ENCODE measurements around the gene TPM1. TPM values are rescaled to one million over a fixed set of nuclear protein-coding genes. Genes with fewer than 3 reads are reported as not detected.
"Not testable (repeated sequence)": the region's sequence is repeated elsewhere in the genome, so short reads cannot be mapped to it uniquely, and the experiment has no call there.

Gene TPM1
- total RNA-seq, 1 donor, result 2,551 TPM

DNA sequence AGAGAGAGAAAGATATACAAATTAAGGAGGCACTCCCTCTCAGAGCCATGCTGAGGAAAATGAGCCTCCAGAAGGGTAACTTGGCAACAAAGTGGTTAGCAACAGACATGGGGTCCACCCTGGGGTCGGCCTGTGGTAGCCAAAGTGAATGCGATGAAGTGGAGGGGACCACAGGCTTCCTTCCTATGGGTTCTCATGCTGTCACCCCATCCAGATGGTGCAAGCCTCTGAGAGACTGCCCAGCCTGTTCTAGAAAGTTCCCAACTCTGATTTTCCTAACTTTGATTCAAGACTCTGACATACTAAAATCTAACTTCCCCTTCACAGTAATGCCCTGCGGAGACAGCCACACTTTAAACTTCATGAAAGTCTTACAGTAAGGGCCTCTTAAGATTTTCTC is 60.9 kb downstream of the TPM1 start:
- TF ChIP-seq, protein P1, sequence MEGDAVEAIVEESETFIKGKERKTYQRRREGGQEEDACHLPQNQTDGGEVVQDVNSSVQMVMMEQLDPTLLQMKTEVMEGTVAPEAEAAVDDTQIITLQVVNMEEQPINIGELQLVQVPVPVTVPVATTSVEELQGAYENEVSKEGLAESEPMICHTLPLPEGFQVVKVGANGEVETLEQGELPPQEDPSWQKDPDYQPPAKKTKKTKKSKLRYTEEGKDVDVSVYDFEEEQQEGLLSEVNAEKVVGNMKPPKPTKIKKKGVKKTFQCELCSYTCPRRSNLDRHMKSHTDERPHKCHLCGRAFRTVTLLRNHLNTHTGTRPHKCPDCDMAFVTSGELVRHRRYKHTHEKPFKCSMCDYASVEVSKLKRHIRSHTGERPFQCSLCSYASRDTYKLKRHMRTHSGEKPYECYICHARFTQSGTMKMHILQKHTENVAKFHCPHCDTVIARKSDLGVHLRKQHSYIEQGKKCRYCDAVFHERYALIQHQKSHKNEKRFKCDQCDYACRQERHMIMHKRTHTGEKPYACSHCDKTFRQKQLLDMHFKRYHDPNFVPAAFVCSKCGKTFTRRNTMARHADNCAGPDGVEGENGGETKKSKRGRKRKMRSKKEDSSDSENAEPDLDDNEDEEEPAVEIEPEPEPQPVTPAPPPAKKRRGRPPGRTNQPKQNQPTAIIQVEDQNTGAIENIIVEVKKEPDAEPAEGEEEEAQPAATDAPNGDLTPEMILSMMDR (IDR thresholded peaks at IDR 0.05; ENCODE audit: insufficient read depth, low read depth, low read length), result no peak
- H3K4me3 ChIP-seq (ENCODE audit: low read depth, low read length), result no peak overlapping the region
- DNase-seq (ENCODE audit: low read depth), result no peak

DNA sequence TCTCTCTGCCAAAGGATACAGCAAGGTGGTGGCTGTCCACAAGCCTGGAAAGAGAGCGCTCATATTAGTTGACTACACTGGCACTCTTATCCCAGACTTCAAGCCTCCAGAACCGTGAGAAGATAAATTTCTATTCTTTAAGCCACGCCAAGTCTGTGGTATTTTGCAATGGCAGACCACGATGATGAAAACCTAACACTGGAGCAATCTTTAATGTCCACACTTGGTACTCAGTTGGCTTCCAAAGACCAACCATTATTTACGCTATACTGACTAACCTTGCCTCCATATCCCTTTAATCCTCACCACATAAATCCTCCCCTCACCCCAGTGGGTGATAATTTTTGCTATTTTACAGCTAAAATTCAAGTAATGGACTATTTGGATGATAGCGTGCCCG is 62.2 kb downstream of the TPM1 start:
- TF ChIP-seq, protein P1 (IDR thresholded peaks at IDR 0.05; ENCODE audit: insufficient read depth, low read depth, low read length), result no peak
- H3K4me3 ChIP-seq (ENCODE audit: low read depth, low read length), result no peak overlapping the region
- DNase-seq (ENCODE audit: low read depth), result peak; percentile 83

DNA sequence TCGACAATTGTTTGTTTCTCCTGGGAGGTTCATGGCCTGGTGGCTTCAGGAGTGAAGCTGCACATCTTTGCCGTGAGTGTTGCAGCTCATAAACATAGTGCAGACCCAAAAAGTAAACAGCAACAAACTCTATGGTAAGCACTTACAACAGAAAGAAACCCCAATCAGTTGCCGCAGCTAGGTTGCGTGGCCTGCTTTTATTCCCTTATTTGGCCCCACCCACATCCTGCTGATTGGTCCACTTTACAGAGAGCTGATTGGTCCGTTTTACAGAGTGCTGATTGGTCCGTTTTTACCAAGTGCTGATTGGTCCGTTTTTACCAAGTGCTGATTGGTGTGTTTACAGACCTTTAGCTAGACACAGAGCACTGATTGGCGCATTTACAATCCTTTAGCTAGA is 62.8 kb downstream of the TPM1 start:
- not testable (repeated sequence) for H3K4me3 ChIP-seq (ENCODE audit: low read depth, low read length); DNase-seq (ENCODE audit: low read depth)

DNA sequence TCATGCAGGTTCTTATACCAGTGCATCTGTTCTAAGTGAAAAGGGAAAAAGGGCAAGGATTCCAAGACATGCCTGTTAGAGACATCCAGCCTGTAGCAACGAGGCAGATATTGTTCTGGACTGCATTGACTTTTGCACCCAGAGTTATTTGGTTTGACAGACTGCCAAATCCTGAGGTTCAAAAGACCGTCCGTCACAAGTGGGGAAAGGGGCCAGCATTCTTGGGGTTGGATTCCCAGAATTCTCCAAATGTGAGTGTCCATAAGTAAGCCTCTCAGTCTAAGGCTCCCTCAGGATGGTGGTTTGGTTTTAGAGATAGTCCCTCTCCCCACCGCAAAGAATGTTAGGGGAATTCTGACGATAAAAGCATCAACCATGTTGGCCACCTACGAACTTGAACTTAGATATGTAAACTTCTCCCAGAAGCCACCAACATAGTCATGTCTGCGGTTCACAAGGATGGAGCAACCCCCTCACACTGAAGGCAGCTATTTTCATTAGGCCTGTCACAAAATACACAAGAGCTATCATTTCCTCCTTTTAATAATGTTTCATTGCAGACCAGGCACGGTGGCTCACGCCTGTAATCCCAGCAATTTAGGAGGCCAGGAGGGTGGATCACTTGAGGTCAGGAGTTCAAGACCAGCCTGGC is 65.5 kb downstream of the TPM1 start:
- peak; percentile 100 for DNase-seq (ENCODE audit: low read depth)
- TF ChIP-seq, protein P1 (IDR thresholded peaks at IDR 0.05; ENCODE audit: insufficient read depth, low read depth, low read length), result no peak
- H3K4me3 ChIP-seq (ENCODE audit: low read depth, low read length), result no peak overlapping the region

DNA sequence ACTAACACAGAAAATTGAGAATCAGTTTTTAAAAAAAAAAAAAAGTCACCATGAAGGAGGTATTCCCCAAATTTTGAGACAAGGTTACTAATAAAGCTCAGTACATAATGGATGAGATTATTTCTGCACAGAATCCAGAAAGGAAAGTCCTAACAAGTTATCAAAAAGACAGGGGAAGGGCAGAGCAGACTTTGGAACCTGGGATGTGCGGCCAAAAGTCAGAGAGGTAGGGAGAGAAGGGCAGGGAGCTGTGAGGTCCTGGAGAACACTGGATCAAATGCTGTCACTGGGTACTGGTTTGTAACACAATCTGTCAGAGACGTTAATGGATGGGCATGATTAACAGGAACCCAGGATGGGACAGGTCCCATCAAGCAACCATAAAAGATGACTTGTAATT is 67.0 kb downstream of the TPM1 start:
- H3K4me3 ChIP-seq (ENCODE audit: low read depth, low read length), result no peak overlapping the region
- DNase-seq (ENCODE audit: low read depth), result no peak
- TF ChIP-seq, protein P1 (IDR thresholded peaks at IDR 0.05; ENCODE audit: insufficient read depth, low read depth, low read length), result no peak

DNA sequence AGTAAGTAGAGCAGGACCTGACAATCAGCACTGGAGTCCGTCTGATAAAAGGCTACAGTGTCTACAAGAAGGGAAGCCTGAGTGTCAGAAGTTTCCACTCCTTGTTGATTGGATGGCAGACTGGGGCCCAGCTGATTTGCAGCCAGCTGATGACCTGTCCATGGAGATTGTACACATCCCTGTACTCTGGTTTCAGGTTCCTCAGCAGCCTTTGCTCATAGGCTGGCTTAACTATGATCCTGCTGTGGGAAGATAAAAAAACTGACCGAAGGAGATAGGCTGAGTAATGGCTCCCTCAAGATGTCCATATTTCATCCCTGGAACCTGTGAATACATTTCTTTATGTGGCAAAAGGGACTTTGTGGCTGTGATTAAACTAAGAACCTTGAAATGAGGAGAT is 67.4 kb downstream of the TPM1 start:
- TF ChIP-seq, protein P1 (IDR thresholded peaks at IDR 0.05; ENCODE audit: insufficient read depth, low read depth, low read length), result no peak
- no peak for DNase-seq (ENCODE audit: low read depth)

DNA sequence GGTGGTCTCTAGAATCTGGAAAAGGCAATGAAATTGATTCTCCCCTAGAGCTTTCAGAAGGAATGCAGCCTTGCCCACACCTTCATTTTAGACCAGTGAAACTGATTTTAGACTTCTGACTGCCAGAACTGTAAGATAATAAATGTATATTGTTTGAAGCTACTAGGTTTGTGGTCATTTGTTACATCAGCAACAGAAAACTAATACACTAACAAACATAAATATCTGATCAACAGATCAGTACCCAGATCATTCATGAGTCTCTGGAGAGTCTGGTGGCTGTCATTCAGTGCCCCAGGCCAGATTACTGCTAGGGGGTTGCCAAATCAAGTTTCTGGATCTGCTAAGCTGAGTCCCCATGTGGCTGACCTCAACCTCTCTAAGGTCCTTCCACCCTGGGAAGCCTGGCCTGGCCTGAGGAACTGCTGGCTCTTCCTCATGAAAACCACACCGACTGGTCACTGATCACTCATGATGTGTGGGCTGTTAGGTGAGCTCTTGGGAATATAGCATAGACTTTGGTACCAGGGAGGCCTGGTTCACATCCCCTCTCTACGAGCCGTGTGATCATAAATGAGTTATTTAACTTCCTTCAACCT is 68.0 kb downstream of the TPM1 start:
- TF ChIP-seq, protein P1 (IDR thresholded peaks at IDR 0.05; ENCODE audit: insufficient read depth, low read depth, low read length), result no peak
- no peak for DNase-seq (ENCODE audit: low read depth)
- H3K4me3 ChIP-seq (ENCODE audit: low read depth, low read length), result no peak overlapping the region

More for the DNA sequence above, 67.4 kb downstream of the TPM1 start:
- no peak overlapping the region for H3K4me3 ChIP-seq (ENCODE audit: low read depth, low read length)

All from fibroblast of villous mesenchyme (primary cell).